A549 treated with CpdA at 1 μM for 4 hours (cell line): ENCODE data around the gene PIPOX. TPM values are rescaled to one million over a fixed set of nuclear protein-coding genes. Genes with fewer than 3 reads are reported as not detected.

ENCODE experiments used
- total RNA-seq: library from RNA; stranded (reverse); fragments of 200-300 nt; extraction: Qiagen RNA extraction; gene quantifications from 5 replicates; pipeline ENCODE4 v1.2.3, GENCODE V29; 2022; ENCODE audit warnings: low read depth

Gene PIPOX
- total RNA-seq = 0.13 to 0.20 TPM (median 0.16 TPM) in 3 of 5 replicates, not detected in the others

GRCh38 chr17:29042679-29043538 lies at the start of gene PIPOX:
PIPOX (plus strand) TSS chr17:29043141; CDS start chr17:29043226, 85 bp downstream.

GRCh38 chr17:29005936-29006511 lies 36.9 kb upstream of the PIPOX start, which contains the start of gene SEZ6:
SEZ6 (minus strand) TSS chr17:29006033; CDS start chr17:29005869, 164 bp downstream.

Other genes starting within 250 kb of the PIPOX start
- 17.4 to 22.4 TPM (median 20.1 TPM) in 5 replicates for gene FAM222B, start 200.4 kb upstream of the PIPOX start, total RNA-seq
- 71.7 to 92.3 TPM (median 89.0 TPM) in 5 replicates for gene ERAL1, start 188.1 kb upstream of the PIPOX start, total RNA-seq
- gene FLOT2, start 145.4 kb upstream of the PIPOX start, total RNA-seq = 64.3 to 77.1 TPM (median 74.3 TPM) in 5 replicates
- gene DHRS13, start 140.1 kb upstream of the PIPOX start, total RNA-seq = 5.2 to 6.4 TPM (median 6.0 TPM) in 5 replicates
- gene PHF12, start 91.6 kb upstream of the PIPOX start, total RNA-seq = 31.8 to 37.5 TPM (median 36.2 TPM) in 5 replicates
- 0.18 TPM in 1 of 5 replicates, not detected in the others for gene SEZ6, start 37.1 kb upstream of the PIPOX start, total RNA-seq
- gene MYO18A, start 137.3 kb downstream of the PIPOX start, total RNA-seq = 29.6 to 34.7 TPM (median 30.9 TPM) in 5 replicates
- gene CRYBA1, start 203.7 kb downstream of the PIPOX start, total RNA-seq = not detected in 5 replicates